GM19238 (cell line): ENCODE data around the gene GPANK1.
"Not testable (repeated sequence)": the region's sequence is repeated elsewhere in the genome, so short reads cannot be mapped to it uniquely, and the experiment has no call there.

Experiments
- DNase-seq: peaks from one replicate; pipeline ENCODE4 v3.0.0; 2011; ENCODE audit warnings: low spot score; ENCODE audit not compliant: insufficient read length

The GPANK1 gene

DNA sequence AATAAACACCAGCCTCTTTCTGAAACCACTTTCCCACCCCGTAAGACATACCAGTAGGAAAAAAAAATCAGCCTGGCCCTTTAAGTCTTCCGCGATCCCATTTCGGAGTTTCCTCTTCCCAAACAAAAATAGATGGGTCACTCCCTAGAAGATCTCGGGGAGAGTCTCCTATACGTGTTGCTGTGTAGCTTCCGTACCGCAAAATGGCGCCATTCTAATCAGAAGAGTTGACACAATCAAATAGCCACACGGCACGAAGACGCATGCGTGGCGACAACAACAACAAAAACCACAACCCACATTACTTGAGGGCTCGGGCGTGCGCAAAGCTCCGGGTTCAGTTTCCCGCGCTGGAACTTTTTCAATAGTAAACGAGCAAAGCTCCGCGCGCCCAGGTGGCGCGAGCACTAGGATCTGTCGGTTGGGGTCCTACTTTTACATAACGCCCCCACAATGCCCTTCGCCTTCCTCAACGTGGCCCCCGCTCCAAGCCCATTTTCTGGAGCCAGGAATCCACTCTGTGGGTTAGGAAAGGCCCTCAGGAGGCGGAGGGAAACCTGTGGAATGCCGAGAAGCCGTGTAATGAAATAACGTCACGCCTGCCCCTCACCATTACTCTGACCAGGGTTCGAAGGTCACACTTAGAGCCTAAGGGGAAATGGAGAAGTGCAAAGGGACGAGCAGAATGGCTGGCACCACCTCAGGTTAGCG, at the start of gene GPANK1:
TSS of gene GPANK1 (minus strand) at position 208 of the 711 bp plus-strand sequence. CDS start 519 bp downstream, outside the sequence.
- DNase-seq: peak; percentile 65

DNA sequence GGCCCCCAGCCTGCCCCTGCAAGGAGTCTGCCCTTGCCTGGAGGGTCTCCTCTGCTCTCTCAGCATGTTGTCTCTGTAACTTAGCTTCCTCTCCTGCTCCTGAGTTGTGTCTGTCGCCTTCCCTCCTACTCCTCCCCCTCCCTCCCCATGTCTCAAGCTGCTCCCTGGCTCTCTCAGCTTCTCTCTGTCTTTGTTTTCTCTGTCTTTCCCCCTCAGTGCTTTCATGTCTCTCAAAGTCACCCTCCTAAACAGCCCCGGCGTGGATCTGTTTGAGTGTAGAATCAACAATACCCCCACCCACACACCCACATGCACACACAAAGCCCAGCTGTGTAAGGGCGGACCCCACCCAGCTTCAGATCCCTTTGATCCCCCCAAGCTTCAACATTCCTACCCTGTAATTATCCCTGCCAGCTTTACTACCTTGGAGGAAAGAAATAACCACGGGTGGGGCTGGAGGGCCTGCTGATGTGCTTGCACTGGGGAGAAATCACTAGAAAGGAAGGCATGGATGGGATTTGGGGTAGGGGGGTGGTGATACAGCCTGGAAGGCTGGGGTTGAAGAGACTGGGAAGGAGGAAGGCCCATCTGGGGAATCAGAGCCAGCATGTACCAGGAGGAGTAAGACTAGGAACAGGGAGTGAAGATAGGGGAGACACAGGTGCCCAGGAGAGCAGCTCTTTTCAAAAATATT, 49.3 kb upstream of the GPANK1 start:
- no peak for DNase-seq

DNA sequence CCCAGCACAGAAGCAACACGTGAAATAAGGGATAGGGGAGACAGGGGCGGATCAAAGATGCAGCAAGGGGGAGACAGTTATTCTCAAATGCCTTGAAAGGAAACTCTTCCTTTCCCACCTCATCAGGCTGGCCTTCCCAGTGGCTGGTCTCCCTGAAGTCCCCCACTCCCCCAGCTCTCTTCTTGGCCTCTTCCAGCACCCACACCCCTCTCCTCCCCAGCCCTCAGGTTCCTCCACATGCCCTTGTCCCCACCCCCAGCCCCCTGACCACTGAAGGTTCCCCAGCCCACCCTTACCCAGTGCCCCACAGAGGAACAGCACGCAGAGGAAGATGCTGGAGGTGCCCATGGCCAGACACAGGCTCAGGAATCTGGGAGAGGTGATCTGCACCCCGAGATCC, 48.7 kb upstream of the GPANK1 start:
- no peak for DNase-seq

DNA sequence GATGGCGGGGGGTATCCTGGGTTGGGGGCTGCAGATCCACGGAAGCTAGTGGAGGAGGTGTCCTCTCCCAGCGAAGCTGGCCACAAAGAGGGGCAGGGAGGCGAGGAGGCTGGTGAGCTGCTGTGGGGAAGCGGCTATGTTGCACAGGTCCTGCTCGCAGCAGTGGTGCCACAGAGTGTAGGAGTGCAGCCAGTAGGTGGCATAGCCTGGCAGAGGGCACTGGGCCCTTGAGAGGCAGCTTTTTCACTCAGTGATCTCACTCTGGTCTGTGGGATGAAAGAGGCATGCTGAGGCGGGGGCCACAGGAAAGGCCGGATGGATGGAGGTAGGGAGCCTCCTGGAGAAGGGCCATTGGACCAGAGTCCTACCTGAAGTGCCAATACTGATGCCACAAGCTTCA, 47.5 kb upstream of the GPANK1 start:
- no peak for DNase-seq

DNA sequence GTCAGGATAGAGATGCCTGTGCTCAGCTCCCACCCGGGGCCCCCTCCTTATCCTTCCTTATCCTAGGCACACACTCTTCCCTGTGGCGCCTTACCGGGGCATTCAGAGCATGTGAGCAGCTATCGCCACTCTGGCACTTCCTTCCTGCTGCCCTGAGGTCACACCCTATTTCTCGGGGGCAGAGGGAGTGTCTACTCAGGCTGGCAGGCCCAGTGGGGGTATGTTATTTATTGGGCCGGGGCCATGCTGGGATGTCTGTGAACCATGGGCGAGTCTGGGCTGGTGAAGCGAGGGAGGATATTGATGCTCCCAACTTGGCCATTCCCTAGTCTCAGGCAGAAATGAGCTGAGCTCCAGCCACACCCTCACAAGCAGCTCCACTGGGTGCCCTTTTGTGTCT, 46.4 kb upstream of the GPANK1 start:
- no peak for DNase-seq

DNA sequence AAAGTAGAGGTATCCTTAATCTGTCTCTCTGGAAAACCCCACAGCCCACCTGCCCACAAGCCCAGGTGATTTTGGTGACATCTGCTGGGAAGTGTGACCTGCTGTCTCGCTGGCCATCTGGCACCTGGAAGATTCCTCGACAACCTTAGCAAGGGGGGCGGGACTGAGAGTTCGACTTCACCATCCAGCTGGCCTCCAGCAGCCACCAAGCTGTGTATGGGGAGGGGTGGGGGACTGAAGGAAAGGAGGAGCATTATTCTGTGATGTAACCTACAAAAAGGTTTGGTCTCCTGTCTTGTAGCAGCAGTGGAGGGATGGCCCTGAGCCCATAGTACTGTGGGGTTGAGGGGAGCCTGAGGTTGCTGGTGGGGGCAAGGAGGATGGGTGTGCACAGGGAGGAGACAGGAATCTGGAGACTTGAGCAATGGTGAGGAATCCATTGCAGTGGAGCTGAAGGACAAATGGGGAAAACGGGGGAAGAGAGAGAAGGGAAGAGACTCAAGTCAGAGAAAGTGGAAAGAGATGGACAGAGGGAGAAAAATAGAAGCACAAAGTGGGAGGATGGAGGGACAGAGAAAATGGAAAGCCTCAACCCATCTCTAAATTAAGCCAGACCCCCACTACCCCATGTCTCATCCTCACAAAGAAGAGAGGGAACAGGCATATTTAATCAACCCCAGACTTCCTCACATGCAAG, 45.9 kb upstream of the GPANK1 start:
- no peak for DNase-seq

DNA sequence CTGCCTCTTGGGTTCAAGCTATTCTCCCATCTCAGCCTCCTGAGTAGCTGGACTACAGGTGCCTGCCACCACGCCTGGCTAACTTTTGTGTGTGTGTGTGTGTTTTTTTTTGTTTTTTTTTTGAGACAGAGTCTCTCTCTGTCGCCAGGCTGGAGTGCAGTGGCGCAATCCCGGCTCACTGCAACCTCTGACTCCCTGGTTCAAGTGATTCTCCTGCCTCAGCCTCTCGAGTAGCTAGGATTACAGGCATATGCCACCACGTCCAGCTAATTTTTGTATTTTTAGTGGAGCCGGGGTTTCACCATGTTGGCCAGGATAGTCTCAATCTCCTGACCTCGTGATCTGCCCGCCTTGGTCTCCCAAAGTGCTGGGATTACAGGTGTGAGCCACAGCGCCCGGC, 44.4 kb upstream of the GPANK1 start:
- not testable (repeated sequence) for DNase-seq

DNA sequence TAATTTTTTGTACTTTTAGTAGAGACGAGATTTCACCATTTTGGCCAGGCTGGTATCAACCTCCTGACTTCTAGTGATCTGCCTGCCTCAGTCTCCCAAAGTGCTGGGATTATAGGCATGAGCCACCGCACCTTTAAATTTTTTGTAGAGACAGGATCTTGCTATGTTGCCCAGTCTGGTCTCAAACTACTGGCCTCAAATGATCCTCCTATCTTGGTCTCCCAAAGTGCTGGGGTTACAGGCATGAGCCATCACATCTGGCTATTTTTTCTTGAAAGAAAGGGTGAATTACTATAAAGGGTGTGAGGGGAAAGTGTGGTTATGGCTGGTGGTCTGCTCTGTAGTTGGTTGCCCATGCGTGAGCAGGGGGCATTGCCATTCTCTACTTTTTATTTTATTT, 43.4 kb upstream of the GPANK1 start:
- no peak for DNase-seq

DNA sequence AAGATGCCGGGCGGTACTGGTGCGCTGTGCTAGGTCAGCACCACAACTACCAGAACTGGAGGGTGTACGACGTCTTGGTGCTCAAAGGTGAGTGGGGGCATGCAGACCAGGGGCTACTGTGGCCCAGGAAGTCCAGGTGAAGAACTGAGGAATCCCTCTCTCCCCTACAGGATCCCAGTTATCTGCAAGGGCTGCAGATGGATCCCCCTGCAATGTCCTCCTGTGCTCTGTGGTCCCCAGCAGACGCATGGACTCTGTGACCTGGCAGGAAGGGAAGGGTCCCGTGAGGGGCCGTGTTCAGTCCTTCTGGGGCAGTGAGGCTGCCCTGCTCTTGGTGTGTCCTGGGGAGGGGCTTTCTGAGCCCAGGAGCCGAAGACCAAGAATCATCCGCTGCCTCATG, 42.9 kb upstream of the GPANK1 start:
- no peak for DNase-seq

DNA sequence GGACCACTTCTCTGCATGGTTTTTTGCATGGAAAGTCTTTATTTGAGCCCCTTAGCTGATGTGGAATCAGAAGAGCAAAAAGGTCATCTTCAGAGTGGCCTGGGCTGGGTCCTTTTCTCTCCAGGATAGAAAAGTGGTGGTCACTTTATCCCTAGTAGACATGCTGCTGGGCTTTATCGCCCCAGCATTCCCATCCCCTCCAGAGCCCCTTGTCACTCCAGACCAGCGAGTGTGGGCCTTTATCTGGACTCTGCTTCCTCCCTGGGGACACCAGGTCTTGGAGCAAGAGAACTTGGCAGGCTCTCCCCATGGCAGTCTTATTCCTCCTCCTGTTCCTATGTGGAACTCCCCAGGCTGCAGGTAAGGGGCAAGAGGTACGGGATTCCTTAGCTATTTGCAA, 41.8 kb upstream of the GPANK1 start, which contains the start of gene LY6G6F:
TSS of gene LY6G6F (plus strand) at position 268 of the 400 bp plus-strand sequence. CDS start at position 309, 41 bp downstream.
- no peak for DNase-seq

DNA sequence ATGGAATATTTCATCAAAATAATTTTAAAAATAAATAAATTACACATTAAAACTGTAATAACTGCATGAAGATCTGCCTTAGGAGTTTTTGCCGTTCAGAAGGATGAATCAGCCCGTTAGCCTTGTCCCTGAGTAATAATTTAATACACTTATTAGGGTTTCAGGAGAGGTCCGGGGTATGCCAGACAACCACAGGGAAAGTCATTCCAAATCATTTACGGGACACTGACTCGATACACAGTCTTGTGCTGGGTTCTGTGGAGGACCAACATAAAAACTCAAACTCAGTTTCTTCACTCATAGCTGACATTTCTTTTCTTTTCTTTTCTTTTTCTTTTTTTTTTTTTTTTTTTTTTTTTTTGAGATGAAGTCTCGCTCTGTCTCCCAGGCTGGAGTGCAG, 41.1 kb upstream of the GPANK1 start:
- DNase-seq: no peak

DNA sequence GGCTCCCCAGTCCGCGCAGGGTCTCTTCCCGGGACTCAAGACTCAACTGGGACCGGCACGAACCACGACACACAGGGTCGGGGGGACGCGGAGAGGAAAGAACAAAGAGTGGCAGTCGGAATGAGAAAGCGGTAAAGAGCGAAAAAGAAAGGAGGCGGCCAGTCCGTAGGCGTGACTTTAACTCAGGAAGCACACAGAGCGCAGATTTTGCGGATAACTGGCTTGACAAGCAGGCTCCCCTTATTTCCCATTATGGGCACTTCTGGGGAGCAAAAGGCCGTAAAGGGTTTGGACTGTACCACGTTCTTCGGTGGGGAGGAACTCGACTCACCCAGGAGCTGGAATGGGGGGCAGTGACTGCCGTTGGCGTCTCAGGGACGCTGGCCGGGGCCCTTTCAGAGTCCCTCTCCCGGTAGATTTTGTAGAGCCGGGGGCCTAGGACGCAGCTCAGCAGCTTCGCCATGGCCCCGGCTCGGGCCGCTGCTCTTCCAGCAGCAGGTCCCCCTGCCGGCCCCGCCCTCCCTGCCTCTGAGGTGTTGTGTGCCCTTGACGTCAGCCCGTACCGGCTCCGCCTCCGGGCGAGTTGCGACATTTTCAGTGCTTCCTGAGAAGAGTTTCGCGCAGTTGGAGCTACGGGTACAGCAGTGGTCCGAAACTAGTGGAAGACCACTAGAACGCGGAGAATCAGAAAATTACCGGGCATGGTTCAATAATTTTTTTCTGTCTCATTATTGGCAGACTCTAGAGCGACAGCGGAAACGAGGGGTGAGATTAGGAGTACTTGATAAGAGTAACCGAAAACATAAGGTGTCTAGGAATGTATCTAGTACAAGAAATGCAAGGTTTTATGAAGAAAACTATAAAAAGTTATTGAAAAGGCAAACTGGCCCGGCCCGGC, 38.3 kb upstream of the GPANK1 start, which contains the start of gene ABHD16A:
TSS of gene ABHD16A (minus strand) at position 506 of the 898 bp plus-strand sequence. CDS start at position 463, 43 bp downstream.
- DNase-seq: peak; percentile 99

DNA sequence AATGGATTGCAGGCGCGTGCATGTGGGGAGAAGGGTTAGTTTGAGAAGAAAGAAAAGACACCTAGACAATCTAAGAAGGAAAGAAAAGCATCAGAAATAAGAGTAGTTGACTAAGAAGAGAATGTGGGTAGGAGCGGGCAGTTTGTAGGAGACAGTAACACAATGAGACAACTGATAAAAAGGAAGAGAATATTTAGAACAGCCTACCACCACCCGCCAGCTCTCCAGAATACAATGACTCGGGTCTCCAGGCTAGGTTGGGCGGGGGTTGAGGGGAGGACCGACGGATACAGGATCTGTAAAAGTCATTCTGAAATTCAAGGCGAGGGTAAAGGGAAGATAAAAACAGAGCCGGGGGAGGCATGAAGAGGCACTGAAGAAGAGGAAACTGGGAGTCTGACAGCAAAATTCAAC, 37.6 kb upstream of the GPANK1 start:
- peak; percentile 36 for DNase-seq

DNA sequence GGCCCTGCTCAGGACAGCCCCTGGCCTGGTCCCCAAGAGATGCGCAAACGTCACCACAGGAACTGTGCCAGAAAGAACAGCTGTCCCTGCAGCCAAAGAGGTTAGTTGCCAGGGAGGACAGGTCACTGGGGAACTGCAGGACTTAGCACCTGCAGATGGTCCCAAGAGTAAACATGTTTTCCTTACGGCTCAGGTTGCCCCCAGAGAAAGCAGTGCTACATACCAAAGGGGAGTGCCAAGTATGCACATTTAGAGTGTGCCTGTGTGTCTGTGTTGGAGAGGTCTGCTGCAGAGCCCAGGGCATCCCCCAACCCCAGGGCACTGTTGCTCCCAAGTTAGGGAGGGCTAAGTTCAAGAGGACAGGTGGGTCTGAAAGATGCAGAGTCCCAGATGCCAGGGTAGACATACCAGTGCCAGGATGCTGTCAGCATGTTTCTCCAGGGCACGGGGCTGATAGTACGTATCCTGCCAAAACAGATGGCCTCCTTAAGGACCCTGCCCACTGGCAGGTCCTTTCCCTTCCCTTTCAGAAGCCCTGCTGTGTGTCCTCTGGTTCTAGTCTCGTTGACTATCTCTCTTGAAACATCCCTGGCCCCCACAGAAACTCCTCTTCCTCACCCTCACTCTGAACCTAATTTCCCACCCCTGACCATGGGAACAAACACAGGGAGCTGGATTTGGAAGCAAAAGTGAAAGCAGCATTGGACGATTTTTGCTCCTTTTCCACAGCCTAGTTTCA, 37.0 kb upstream of the GPANK1 start:
- no peak for DNase-seq

DNA sequence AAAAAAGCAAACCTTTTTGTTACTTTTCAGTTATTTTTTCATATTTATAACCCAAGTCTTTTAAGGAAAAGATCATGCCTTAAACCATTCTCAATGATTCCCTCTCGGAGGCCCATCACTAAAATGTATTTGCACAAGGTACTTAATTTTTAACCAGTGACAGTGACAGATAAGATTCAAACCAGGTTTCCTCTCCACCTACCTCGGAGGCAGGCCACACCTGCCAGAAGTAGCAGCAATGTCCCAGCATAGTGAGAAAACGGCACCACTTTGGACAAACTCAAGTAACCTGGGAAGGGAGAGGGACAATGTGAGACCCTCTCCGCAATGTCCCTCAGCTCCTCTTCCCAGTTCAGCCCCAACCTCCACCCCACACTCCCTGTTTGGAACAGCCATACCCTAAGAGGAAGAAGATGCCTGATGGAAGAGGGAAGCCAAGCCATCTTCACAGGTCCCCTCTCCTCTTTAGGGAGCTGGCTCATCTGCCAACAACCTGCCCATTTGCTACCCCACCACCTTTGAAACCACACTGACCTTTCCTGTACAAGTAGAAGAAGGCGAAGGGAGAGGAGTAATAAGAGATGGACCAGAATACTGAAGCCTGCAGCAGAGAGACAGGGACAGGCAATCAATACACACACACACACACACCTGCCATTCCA, 36.1 kb upstream of the GPANK1 start:
- no peak for DNase-seq

DNA sequence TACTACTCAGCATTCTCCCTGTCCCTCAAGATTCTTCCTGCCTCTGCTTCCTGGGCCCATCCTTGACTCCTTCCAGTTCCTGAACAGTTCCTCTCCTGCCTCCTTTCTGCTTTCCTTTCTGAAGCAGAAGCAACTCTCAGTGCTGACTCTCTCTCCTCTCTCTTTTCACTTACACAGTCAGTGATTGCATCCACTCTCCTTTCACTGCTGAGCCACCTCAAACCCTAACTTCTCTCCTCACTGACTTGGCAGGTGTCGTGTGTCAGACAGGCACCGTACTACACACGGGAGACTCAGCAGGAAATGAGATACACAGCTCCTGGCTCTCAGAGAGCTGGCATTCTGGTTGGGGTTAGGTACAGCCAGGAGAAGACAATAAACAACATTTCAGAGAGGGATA, 32.8 kb upstream of the GPANK1 start:
- DNase-seq: no peak

DNA sequence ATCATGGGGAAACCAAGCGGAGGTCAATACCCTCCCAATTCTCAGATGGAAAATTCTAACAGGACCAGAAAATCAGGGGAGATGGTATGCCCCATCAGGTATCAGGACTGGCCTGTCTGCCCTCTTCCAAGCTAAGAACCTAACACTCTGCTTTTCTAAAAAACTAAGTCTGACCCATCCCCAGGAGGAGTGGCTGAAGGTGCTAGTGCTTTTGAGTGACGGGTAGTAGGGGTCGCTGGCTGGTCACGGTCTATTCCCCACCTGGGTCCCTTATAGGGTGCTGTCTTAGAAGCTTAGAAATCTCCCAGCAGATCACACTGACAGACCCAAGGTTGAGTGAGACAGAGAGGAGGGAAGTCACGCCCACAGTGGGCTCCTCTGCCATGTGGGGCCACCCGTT, 28.7 kb upstream of the GPANK1 start:
- no peak for DNase-seq

DNA sequence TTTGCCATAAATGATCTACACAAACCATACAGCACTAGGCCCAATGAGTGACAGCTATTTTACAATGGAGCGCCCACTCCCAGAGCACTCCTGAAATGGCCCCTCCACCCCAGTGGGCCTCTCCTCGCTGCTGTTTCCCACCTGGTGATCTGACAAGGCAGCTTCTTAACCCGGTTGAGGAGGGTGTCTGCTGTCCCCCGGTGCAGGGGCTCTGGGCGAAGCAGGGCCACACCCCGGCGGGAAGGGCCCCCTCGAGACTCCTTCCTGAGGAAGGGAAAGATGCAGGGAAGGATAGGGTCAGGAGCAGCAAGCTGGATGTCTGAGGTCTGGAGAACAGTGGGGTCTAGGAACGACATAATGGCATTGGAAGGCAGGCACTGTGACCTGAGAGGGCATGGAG, 28.1 kb upstream of the GPANK1 start:
- no peak for DNase-seq

DNA sequence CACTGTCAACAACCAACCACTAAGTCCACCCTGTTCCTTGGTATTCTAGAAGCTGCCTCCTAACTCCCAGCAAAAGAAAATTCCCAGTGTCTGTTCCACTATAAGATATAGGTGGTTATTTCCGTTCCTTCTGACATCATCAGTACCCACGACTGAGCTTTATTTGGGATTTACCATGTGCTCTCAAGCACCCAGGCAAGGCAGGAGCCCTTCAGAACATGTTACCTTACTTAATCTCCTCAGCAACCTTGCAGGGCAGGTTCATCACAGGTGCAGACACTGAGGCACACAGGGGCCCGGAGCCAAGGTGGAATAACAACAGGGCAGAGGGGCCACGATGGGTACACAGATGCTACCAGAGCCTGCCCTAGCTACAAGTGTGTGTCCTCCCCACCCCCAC, 27.6 kb upstream of the GPANK1 start:
- no peak for DNase-seq

DNA sequence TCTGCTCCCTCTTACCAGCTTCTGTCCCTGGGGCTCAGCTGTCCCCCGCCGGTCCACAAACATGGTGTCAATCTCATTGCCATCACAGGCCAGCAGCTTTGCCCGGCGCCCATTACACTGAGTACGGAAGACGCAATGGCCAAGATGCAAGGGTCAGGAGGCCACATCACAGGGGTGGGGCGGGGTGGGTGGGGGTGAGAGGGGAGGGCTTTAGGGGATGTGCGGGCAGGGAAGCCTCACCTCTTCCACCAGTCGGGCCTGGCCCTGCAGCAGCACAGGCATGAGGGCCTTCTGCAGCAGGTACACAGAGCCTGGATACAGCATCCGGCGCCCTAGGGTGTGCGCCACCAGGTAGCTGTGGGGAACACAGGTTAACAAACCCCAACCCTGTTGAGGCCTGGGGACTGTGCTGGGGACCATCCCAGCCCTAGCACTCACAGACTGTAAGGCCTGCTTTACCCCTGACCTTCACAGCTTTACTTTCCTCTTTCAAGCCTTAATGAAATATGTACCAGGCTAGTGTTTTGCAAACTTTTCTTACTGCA, 26.8 kb upstream of the GPANK1 start:
- DNase-seq: no peak
